NCI-H2029 treated with DMSO at 0.1 percent for 48 hours (cell line): ENCODE results near the gene ANKRD61.
"Not testable (repeated sequence)": the region's sequence is repeated elsewhere in the genome, so short reads cannot be mapped to it uniquely, and the experiment has no call there.

Source experiments
- DNase-seq: peaks from one replicate; lab custom pipeline; 2025; lab: John Stamatoyannopoulos, UW

The ANKRD61 gene

GRCh38 chr7:6030988-6031387 is at the start of gene ANKRD61:
Gene ANKRD61 (plus strand): TSS chr7:6031376. CDS start chr7:6031376, 0 bp downstream.
- no peak for DNase-seq

DNA sequence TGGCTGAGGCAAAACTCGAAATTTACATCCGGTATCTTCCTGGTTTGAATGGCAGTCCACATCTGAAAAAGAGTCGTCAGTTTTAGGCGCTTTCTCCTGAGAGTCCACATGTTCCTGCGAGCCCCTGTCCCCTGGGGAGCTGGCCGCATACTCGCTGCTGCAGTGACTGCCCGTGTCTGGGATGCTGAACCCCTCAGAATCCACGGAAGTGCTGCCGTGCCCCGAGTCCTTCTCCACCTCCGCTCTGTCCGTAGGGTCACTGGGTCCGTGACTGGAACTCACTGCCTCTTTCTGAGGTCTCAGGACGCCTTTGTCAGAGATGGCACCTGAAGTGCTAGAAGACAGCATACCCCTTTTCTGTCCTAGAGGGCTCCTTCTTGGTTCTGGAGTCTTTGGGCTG is 44.1 kb upstream of the ANKRD61 start:
- not testable (repeated sequence) for DNase-seq

- peak; percentile 40 for DNase-seq
Measured at GRCh38 chr7:5997210-5997808, 33.9 kb upstream of the ANKRD61 start.

DNA sequence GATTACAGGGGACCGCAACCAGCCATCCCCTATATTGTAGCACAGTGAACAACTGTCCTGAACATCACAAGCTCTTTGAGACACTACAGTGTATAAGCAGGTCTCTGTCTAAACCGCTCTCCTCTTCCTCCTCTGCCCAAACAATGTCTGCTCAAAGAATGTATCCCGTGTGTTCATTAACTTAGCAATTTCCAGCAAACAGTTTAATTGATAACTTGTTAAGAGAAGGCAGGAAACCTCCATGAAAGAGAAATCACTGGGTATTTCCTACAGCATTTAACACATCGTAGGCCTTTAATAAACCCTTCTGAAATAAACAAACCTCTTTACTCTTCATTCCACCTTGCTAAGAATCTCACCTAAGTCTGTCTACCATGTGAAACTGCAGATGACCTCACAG is 23.8 kb upstream of the ANKRD61 start:
- DNase-seq: no peak

DNA sequence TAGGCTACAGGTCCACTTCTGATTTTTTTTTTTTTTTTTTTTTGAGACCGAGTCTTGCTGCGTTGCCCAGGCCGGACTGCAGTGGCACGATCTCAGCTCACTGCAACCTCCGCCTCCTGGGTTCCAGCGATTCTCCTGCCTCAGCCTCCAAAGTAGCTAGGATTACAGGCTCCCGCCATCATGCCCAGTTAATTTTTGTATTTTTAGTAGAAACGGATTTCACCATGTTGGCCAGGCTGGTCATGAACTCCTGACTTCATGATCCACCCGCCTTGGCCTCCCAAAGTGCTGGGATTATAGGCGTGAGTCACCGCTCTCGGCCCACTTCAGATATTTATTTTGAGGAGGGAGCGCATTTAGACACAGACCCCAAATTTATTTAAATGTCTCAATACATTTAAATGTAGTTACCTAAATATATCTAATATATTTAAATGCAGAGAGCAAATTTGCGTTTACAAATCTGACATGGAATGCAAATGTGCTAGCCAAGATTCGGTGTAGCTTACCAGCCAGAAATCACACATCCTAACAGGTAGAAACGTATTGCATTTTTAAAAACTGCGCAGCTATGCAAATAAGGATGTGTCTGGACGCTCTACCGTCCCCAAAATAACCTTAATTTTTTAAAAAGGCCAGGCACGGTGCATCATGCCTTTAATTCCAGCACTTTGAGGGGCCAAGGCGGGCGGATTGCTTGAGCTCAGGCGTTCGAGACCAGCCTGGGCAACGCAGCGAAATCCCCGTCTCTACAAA is 23.2 kb upstream of the ANKRD61 start:
- not testable (repeated sequence) for DNase-seq

DNA sequence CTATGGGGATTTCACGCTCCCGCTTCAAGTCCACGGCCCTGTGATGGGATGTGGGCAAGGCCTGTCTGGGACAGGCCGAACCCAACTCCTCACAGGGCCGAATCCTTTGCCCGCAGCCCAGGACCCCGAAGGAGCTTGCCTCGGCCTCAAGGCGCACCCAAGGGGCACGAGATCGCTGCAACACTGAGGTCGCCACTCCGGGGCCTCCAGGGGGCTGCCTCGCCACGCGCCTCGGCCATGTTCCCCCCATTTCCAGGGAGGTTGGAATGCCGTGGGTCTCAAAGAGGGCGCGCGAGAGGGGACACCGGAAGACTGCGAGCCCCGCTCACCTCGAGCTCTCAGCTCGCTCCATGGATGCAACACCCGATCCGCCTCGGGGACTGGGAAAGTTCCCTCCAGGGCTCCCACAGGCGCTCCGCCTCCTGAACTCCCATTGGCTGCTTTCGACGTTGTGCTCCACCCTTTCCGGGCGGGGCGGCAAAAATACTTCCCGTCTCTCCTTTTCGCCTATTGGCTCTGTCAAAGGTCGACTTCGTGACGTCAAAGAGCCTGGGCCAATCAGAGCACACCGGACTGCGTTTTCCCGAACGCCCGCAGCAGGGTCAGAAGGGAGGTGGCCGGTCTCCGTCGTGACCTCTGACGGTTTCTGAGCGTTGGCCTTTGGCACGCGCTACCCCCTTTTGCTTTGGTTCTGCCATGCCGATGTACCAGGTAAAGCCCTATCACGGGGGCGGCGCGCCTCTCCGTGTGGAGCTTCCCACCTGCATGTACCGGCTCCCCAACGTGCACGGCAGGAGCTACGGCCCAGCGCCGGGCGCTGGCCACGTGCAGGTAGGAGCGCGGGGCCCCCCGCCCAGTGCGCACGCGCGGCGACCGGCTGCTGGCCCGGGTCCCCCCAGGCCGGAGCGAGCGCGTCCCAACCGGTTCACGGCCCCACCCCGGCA is 22.2 kb upstream of the ANKRD61 start, which contains the start of the genes AIMP2 and PMS2:
AIMP2 (plus strand) TSS at position 605 of the 944 bp plus-strand sequence; CDS start at position 697, 92 bp downstream.
PMS2 (minus strand) TSS at position 382 of the 944 bp plus-strand sequence; CDS start at position 352, 30 bp downstream.
- peak; percentile 94 for DNase-seq

DNA sequence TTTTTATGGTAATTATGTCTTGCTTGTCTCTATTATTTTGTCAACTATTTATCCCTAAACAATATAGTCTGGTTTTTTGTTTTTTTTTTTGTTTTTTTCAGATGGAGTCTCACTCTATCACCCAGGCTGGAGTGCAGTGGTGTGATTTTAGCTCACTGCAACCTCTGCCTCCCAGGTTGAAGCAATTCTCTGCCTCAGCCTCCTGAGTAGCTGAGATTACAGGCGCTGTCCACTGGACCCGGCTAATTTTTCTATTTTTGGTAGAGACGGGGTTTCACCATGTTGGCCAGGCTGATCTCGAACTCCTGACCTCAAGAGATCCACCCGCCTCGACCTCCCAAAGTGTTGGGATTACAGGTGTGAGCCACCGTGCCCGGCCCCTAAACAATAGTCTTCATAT is 20.8 kb upstream of the ANKRD61 start:
- DNase-seq: not testable (repeated sequence)

GRCh38 chr7:6011541-6011940 is 19.6 kb upstream of the ANKRD61 start:
- DNase-seq: no peak

GRCh38 chr7:6012355-6013104 is 18.6 kb upstream of the ANKRD61 start:
- DNase-seq: peak; percentile 44

DNA sequence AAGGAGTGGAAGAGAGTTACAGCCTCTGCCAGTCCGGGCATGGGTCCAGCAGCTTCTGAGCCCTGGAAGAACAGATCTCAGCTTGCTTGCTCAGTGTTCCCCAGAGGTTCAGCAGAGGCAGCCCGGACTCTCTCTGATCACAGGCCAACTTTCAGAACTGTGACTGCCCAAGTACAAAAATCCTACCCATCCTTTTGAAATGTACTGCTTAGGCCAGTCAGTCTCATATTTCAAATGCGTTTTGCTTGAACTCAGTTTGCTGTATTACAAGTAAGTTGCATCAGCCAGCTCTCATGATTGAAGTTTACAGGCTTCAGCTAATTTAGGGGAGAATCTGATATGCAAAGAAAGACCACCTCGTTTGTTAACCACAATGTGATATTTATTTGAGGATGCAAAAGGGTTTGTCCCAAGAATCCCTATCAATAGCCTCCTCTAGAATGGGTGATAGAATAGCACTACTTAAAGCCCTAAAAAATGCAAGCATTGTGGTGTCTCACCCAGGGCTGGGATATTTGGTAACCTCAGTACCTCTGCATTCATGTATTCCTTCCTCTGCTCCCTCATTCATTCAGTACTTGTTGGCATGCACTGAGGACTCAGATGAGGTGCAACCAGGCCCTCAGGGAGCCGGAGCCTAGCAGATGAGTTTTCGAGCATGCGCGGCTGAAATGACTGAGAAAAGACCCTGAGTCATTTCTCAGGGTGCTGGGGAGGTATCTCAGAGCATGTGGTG is 15.1 kb upstream of the ANKRD61 start:
- peak; percentile 41 for DNase-seq

DNA sequence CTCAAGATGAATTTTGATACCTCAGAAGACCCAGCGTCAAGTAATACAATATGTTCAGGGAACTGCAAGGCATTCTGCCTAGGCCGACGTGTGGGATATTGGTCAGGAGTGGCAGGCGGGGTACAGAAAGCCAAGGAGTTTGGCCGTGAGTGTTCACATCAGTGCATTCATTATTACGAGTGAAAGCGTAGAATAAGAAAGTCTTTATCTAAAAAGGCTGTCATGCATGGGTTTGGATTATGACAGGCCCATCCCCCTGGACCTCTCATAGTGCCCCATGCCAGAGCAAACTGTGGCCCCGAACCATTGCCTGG is 14.6 kb upstream of the ANKRD61 start:
- no peak for DNase-seq

DNA sequence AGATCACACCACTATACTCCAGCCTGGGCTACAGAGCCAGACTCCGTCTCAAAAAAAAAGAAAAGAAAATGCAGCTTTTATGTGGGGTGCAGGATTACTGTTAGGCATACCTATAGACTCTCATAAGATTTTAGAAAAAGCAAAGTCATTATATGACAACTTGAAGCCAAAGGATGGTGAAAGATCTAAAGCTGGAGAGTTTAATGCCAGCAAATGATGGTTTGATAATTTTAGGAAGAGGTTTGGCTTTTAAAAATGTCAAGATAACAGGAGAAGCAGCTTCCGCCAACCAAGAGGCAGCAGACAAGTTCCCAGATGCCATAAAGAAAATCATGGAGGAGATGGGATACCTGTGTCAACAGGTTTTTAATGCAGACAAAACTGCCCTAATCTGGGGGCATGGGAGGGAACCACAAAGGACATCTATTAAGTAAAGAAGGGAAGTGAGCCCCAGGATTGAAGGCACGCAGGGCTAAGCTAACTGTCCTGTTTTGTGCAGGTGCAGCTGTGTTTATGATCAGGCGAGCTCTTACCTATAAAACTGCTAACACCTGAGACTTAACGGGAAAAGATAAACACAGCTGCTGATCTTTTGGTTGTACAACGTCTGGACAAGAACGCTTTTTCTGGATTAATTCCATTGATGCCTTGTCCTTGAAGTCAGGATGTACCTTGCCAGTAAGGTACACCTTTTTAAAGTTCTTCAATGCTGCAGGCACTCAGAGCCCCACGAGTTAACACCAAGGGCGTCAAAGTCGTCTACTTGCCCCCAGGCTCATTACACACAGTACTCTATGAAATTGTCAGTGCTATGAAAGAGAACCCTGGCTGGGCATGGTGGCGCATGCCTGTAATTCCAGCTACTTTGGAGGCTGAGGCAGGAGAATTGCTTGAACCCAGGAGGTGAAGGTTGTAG is 10.5 kb upstream of the ANKRD61 start:
- DNase-seq: peak; percentile 73

DNA sequence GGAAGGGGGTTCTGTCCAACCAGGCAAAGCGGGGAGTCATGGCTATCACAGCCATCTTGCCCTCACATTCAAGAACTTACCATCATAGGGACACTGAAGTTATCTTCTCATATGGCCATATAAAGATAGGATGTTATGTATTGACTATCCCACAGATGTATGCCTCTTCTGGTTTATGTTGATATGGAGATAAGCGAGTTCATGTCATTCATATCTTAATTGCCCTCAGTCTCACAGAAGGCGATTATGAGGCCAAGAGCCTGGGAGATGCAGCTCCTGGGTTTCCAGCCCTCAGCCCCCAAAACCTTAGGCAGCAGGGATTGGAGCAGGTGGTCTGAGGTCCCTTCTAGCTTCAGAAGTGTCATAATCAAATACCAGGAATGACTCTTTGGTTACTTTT is 8.5 kb upstream of the ANKRD61 start:
- no peak for DNase-seq

DNA sequence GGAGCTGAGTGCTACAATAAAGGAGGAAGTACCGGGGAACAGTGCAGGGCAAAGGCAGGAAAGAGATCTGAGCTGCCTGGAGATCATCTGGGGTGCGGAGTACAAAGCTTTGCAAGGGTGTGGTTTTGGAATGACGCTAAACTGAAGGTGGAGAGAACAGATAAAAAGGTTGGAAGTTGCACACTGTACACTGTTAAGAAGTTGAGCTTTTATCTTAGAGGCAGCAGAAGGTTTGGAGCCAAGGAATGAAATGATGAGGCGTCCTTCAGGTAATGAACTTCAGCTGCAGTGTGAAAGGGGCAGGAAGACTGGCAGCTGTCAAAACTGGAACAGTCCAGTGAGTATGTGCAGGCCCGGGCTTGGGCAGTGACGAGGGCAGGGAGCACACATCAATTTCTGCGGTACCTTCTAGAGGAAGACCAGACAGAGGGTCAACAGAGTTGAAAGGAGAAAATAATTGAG is 7.2 kb upstream of the ANKRD61 start:
- no peak for DNase-seq

DNA sequence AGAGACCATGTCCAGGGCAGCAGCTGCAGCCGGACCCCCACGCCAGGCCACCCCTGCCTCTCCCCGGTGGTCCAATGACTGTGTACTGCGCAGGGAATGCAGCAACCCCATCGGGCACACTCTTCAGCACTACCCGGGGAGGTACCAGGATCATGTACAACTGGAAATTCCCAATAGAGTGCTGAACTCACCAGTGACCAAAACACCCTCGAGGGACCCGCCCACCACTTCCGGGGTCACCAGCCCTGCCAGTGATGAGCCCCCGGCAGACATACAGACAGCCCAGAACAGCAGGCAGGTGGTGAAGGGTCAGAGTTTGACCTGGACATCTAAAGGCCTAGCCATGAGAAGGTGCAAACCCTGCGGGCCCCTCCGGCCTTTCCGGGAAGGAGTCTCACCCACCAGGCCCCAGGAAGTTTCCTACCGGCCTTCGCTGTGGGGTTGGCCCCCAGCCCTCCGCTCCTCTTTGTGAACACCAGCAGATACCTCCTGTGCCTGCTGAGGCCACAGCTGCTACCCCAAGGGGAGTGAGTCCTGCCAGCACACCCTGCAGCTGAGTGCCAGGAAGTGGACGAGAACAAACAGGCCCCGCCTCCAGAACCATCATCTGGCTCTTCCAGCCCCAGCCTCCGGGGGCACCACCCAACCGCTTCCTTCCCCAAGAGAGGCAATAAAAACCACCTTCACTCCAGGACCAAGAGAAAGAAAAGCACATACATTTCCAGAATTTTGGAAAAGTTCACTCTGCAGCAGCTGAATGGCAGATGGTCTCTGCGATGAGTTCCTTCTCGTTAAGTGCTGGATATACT is 5.0 kb upstream of the ANKRD61 start:
- no peak for DNase-seq

GRCh38 chr7:6026820-6027311 is 4.3 kb upstream of the ANKRD61 start:
- DNase-seq: no peak

GRCh38 chr7:6027806-6028365 is 3.3 kb upstream of the ANKRD61 start:
- DNase-seq: no peak

GRCh38 chr7:6028563-6028962 is 2.6 kb upstream of the ANKRD61 start:
- DNase-seq: no peak
